Measurements from ENCODE around the gene FLRT3. TPM values are rescaled to one million over a fixed set of nuclear protein-coding genes. Genes with fewer than 3 reads are reported as not detected.

Gene FLRT3
- total RNA-seq, 4 donors from 2014 or later = 1.6 to 11.8 (median 6.4) TPM

- no peak overlapping the region for H3K4me3 ChIP-seq
- no peaks in the 10 kb centered on the region for H3K36me3 ChIP-seq
- no peaks in the 10 kb centered on the region for H3K4me1 ChIP-seq
- TF ChIP-seq POLR2A (IDR thresholded peaks at IDR 0.05) (no peak), CTCF (IDR thresholded peaks at IDR 0.05) (no peak)
- no peaks in the 10 kb centered on the region for H3K27me3 ChIP-seq
- intact Hi-C loops (cut with DNase I) = no loop called here
- no peaks in the 10 kb centered on the region for H3K9me3 ChIP-seq
- no peak for DNase-seq
- WGBS, 2 donors = 82 to 86% methylated on average over 2 of the region's 2 CpGs
- H3K27ac ChIP-seq = no peak overlapping the region
Measured at GRCh38 chr20:14307956-14308355, 29.5 kb downstream of the FLRT3 start.

GRCh38 chr20:14304472-14304871 lies 32.9 kb downstream of the FLRT3 start:
- no peaks in the 10 kb centered on the region for H3K9me3 ChIP-seq
- H3K27ac ChIP-seq = no peak overlapping the region
- H3K36me3 ChIP-seq = no peaks in the 10 kb centered on the region
- intact Hi-C loops (cut with DNase I) = no loop called here
- H3K4me1 ChIP-seq = no peaks in the 10 kb centered on the region
- no peak overlapping the region for H3K4me3 ChIP-seq
- TF ChIP-seq POLR2A (IDR thresholded peaks at IDR 0.05) (no peak), CTCF (IDR thresholded peaks at IDR 0.05) (no peak)
- 58 to 71% methylated on average over 1 of the region's 1 CpG for WGBS, 2 donors
- H3K27me3 ChIP-seq = no peaks in the 10 kb centered on the region
- DNase-seq = no peak

GRCh38 chr20:14303651-14304050 lies 33.8 kb downstream of the FLRT3 start:
- no peak overlapping the region for H3K4me3 ChIP-seq
- H3K27ac ChIP-seq = no peak overlapping the region
- DNase-seq = no peak
- H3K4me1 ChIP-seq = no peaks in the 10 kb centered on the region
- H3K36me3 ChIP-seq = no peaks in the 10 kb centered on the region
- H3K27me3 ChIP-seq = no peaks in the 10 kb centered on the region
- TF ChIP-seq CTCF (IDR thresholded peaks at IDR 0.05) (no peak), POLR2A (IDR thresholded peaks at IDR 0.05) (no peak)
- H3K9me3 ChIP-seq = no peaks in the 10 kb centered on the region
- intact Hi-C loops (cut with DNase I) = no loop called here

GRCh38 chr20:14303106-14303505 lies 34.3 kb downstream of the FLRT3 start:
- Histone ChIP-seq H3K27ac (no peak overlapping the region), H3K27me3 (no peaks in the 10 kb centered on the region), H3K36me3 (no peaks in the 10 kb centered on the region), H3K4me1 (no peaks in the 10 kb centered on the region), H3K9me3 (no peaks in the 10 kb centered on the region), H3K4me3 (no peak overlapping the region)
- TF ChIP-seq CTCF (IDR thresholded peaks at IDR 0.05) (no peak), POLR2A (IDR thresholded peaks at IDR 0.05) (no peak)
- intact Hi-C loops (cut with DNase I) = no loop called here
- WGBS, 2 donors = 79 to 83% methylated on average over 6 of the region's 6 CpGs
- DNase-seq = no peak

GRCh38 chr20:14299831-14300230 lies 37.6 kb downstream of the FLRT3 start:
- intact Hi-C loops (cut with DNase I) = no loop called here
- Histone ChIP-seq H3K27me3 (no peaks in the 10 kb centered on the region), H3K4me1 (no peaks in the 10 kb centered on the region), H3K27ac (no peak overlapping the region), H3K4me3 (no peak overlapping the region), H3K9me3 (no peaks in the 10 kb centered on the region), H3K36me3 (no peaks in the 10 kb centered on the region)
- WGBS, 2 donors = 82 to 88% methylated on average over 4 of the region's 4 CpGs
- DNase-seq = no peak
- TF ChIP-seq CTCF (IDR thresholded peaks at IDR 0.05) (no peak), POLR2A (IDR thresholded peaks at IDR 0.05) (no peak)

All from esophagus squamous epithelium (tissue), 5 donors.